CD14-positive monocyte (primary cell): ENCODE data around the gene CCDC88C. TPM values are rescaled to one million over a fixed set of nuclear protein-coding genes. Genes with fewer than 3 reads are reported as not detected.

Experiments used
- DNase-seq, 3 donors: peaks; one replicate each; pipeline ENCODE4 v3.0.0-alpha.2; 2011 to 2022
- H2AFZ ChIP-seq: 2 replicates; pipeline ENCODE4 v1.6.0; 2012; ENCODE audit warnings: mild to moderate bottlenecking, low read depth, low read length, inconsistent platforms; ENCODE audit not compliant: insufficient read depth, poor library complexity, severe bottlenecking
- H3K27ac ChIP-seq, 2 donors: 1 replicate in 1 of 2; 2 replicates in 1 of 2; pipeline ENCODE4 v1.5.1; 2012 to 2013; ENCODE audit warnings: low read length in 2 of 2, control low read depth in 1 of 2, inconsistent platforms in 1 of 2, low read depth in 1 of 2, mild to moderate bottlenecking in 1 of 2
- H3K27me3 ChIP-seq, 2 donors: one replicate each; pipeline versions ENCODE4 v1.6.0 to v1.6.1; 2011 to 2013; ENCODE audit warnings: low read length in 2 of 2; ENCODE audit not compliant: control insufficient read depth in 2 of 2, insufficient read depth in 2 of 2
- H3K36me3 ChIP-seq, 2 donors: replicated peaks in 1 of 2; 1 replicate in 1 of 2; 2 replicates in 1 of 2; pipeline versions ENCODE4 v1.5.1 to v1.6.1; 2012 to 2013; ENCODE audit warnings: low read length in 2 of 2, control low read depth in 1 of 2, inconsistent platforms in 1 of 2, mild to moderate bottlenecking in 1 of 2; ENCODE audit not compliant: insufficient read depth in 2 of 2, control insufficient read depth in 1 of 2
- H3K4me1 ChIP-seq, 2 donors: 1 replicate in 1 of 2; 2 replicates in 1 of 2; pipeline versions ENCODE4 v1.5.1 to v1.6.1; 2012 to 2013; ENCODE audit warnings: low read length in 2 of 2, control low read depth in 1 of 2, inconsistent platforms in 1 of 2, mild to moderate bottlenecking in 1 of 2, moderate library complexity in 1 of 2; ENCODE audit not compliant: insufficient read depth in 2 of 2, control insufficient read depth in 1 of 2
- H3K4me2 ChIP-seq: replicated peaks from 2 replicates; pipeline ENCODE3; 2012; ENCODE audit warnings: low read length, moderate library complexity, mild to moderate bottlenecking; ENCODE audit not compliant: poor library complexity, severe bottlenecking; ENCODE audit errors: extremely low read depth
- H3K4me3 ChIP-seq, 3 experiments: fragments of 200-600 bp in 1 of 3; sonication (generic) in 1 of 3; replicated peaks in 1 of 3; 1 replicate in 2 of 3; 2 replicates in 1 of 3; pipeline ENCODE4 v1.5.1; 2011 to 2013; ENCODE audit warnings: low read length in 3 of 3, mild to moderate bottlenecking in 3 of 3, control low read depth in 2 of 3, low read depth in 2 of 3, inconsistent platforms in 1 of 3, moderate library complexity in 1 of 3
- H3K79me2 ChIP-seq: 2 replicates; pipeline ENCODE4 v1.6.0; 2012; ENCODE audit warnings: mild to moderate bottlenecking, control low read depth, inconsistent platforms, low read length, moderate library complexity; ENCODE audit not compliant: insufficient read depth
- H3K9ac ChIP-seq: 2 replicates; pipeline ENCODE4 v1.6.0; 2017; ENCODE audit warnings: low read length, mild to moderate bottlenecking; ENCODE audit not compliant: insufficient read depth, poor library complexity, severe bottlenecking
- H3K9me3 ChIP-seq, 2 donors: replicated peaks in 1 of 2; 1 replicate in 1 of 2; 2 replicates in 1 of 2; pipeline versions ENCODE4 v1.5.1 to v1.6.1; 2012 to 2013; ENCODE audit warnings: low read length in 2 of 2, control low read depth in 1 of 2; ENCODE audit not compliant: control insufficient read depth in 1 of 2, insufficient read depth in 1 of 2
- H4K20me1 ChIP-seq: 2 replicates; pipeline ENCODE4 v1.6.0; 2012; ENCODE audit warnings: mild to moderate bottlenecking, low read length, control low read depth, moderate library complexity; ENCODE audit not compliant: insufficient read depth
- H3K27ac Mint-ChIP-seq, 7 donors: one replicate each; pipeline ENCODE4 v1.8.0; 2020; ENCODE audit warnings: mild to moderate bottlenecking in 7 of 7, mixed read lengths in 7 of 7, moderate library complexity in 6 of 7, inconsistent platforms in 2 of 7
- H3K27me3 Mint-ChIP-seq, 3 donors: one replicate each; pipeline ENCODE4 v1.8.0; 2021 to 2022; ENCODE audit warnings: low read depth in 3 of 3, mild to moderate bottlenecking in 3 of 3, mixed read lengths in 3 of 3, moderate library complexity in 3 of 3, inconsistent platforms in 1 of 3
- H3K36me3 Mint-ChIP-seq, 2 donors: one replicate each; pipeline ENCODE4 v1.8.0; 2020; ENCODE audit warnings: mixed read lengths in 2 of 2, inconsistent platforms in 1 of 2, mild to moderate bottlenecking in 1 of 2
- H3K4me1 Mint-ChIP-seq: one replicate; pipeline ENCODE4 v1.8.0; 2020; ENCODE audit warnings: mild to moderate bottlenecking, mixed read lengths
- H3K4me3 Mint-ChIP-seq, 2 donors: one replicate each; pipeline ENCODE4 v1.8.0; 2020; ENCODE audit warnings: mild to moderate bottlenecking in 2 of 2, mixed read lengths in 2 of 2, moderate library complexity in 1 of 2
- H3K9me3 Mint-ChIP-seq, 7 donors: one replicate each; pipeline ENCODE4 v1.8.0; 2020 to 2022; ENCODE audit warnings: mixed read lengths in 7 of 7, mild to moderate bottlenecking in 6 of 7, moderate library complexity in 6 of 7, inconsistent platforms in 2 of 7
- CTCF ChIP-seq: fragments of 200-600 bp; IDR thresholded peaks from one replicate; pipeline ENCODE4 v1.8.0; 2022; ENCODE audit warnings: antibody characterized with exemption, mild to moderate bottlenecking
- WGBS: methylation state at CpG from one replicate; pipeline ENCODE4 v1.1.5; 2013; ENCODE audit warnings: missing lambda C conversion rate; ENCODE audit not compliant: insufficient coverage; 5-methylcytosine and 5-hydroxymethylcytosine counted together
- intact Hi-C, 2 donors: fragments of 100-400 bp; cut with micrococcal nuclease; formaldehyde crosslinking; loops; one replicate each; pipeline versions ENCODE4 v1.15.0 to v1.15.1; 2023
- polyA plus RNA-seq, 3 donors: library from polyadenylated mRNA; depleted of rRNA in 1 of 3; unstranded in 2 of 3; stranded (reverse) in 1 of 3; fragments of 300-500 nt in 2 of 3; fragments of >200 nt in 1 of 3; fragmentation: Illumina TruSeq in 2 of 3; gene quantifications; 1 replicate in 2 of 3; 2 replicates in 1 of 3; pipeline ENCODE4 v1.2.3, GENCODE V29; 2012 to 2021

The CCDC88C gene
- polyA plus RNA-seq, 3 donors, result 11.6 to 69.7 (median 12.3) TPM

GRCh38 chr14:91265404-91265803, 152.2 kb downstream of the CCDC88C start:
- WGBS, result 100% methylated on average over 3 of the region's 7 CpGs
- no peak for TF ChIP-seq CTCF
- Histone ChIP-seq H3K36me3 (peaks cover 10 to 15% of the 10 kb centered on the region in 2 donors), H3K4me2 (no peak overlapping the region), H3K4me3 (no peak overlapping the region), H2AFZ (no peak overlapping the region), H3K4me1 (peaks cover 8 to 16% of the 10 kb centered on the region in 2 donors), H3K9ac (no peak overlapping the region), H3K27me3 (peaks cover 27 to 37% of the 10 kb centered on the region in 2 donors), H3K79me2 (no peaks in the 10 kb centered on the region), H4K20me1 (peaks cover 24% of the 10 kb centered on the region), H3K27ac (no peak overlapping the region), H3K9me3 (peaks cover 0 to 3% of the 10 kb centered on the region in 2 donors)
- Mint-ChIP-seq H3K4me3 (peak overlapping the region in 1 of 2 donors; percentile 81), H3K27ac (peak overlapping the region in 1 of 7 donors; percentile 34), H3K36me3 (peaks cover 27 to 33% of the 10 kb centered on the region in 2 donors), H3K27me3 (peaks cover 31 to 40% (median 35%) of the 10 kb centered on the region in 3 donors), H3K4me1 (peaks cover 15% of the 10 kb centered on the region), H3K9me3 (peaks cover 2 to 7% (median 4%) of the 10 kb centered on the region in 7 donors)
- DNase-seq, result no peak
- intact Hi-C loops, result no loop called here

DNA sequence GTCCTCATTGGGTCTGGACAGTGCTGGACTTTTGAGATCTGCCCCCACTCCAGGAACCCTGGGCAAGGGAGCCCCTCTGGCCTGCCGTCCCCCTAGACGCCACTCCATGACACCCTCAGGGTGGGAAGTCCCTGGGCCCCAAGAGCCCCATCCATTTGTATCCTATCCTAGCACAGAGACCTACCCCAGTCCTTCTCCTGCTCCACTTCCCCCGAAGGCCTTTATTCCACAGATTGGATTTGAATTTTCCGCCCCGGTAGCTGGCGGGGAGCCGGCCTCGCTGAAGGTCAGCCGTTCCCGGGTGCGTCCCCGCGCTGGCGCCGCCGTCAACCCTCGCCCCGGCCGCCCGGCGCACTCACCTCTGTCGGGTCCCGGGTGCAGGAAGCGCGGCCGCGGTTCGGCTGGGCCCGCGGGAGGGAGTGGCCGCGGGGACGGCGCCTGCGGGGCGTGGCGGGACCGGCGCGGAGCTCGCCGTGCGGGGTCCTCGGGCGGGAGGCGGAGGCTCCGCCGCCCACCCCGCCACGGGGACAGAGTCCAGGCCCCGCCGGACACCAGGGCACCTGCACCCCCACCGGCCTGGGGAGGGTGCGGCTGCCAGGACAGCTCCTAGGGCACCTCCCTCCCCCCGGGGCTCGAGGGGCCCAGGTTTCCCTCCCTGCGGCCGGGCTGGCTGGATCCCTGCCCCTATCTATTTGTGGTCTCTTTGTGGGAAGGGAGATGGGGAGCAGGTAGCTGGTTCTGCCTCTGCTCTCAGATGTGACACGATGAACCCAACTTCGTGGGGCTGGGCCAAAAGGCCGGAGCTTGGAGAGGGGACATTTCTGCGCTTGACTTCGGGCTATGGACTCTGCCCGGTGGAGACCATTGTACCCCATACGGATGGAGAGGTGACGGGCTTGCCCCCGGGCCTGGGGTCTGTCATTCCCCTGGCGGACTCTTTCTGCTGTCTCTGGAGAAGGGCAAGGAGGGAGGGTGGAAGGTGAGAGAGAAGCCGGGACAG, 153.2 kb downstream of the CCDC88C start:
- H3K36me3 ChIP-seq, result peaks cover 2 to 5% of the 10 kb centered on the region in 2 donors
- no peak overlapping the region for H3K27ac ChIP-seq
- H3K27me3 ChIP-seq, result peaks cover 27 to 37% of the 10 kb centered on the region in 2 donors
- H3K79me2 ChIP-seq, result no peaks in the 10 kb centered on the region
- Mint-ChIP-seq H3K9me3 (peaks cover 2 to 7% (median 4%) of the 10 kb centered on the region in 7 donors), H3K36me3 (peaks cover 18 to 23% of the 10 kb centered on the region in 2 donors), H3K27me3 (peaks cover 31 to 40% (median 37%) of the 10 kb centered on the region in 3 donors), H3K4me1 (peaks cover 15% of the 10 kb centered on the region), H3K27ac (no peak overlapping the region), H3K4me3 (peak overlapping the region; percentile 64 to 86)
- peak in 1 of 3 donors; percentile 13 for DNase-seq
- peaks cover 17% of the 10 kb centered on the region for H4K20me1 ChIP-seq
- peaks cover 8 to 16% of the 10 kb centered on the region in 2 donors for H3K4me1 ChIP-seq
- H3K9me3 ChIP-seq, result peaks cover 0 to 3% of the 10 kb centered on the region in 2 donors
- H2AFZ ChIP-seq, result no peak overlapping the region
- H3K4me2 ChIP-seq, result peak overlapping the region; percentile 59
- TF ChIP-seq CTCF, result no peak
- intact Hi-C loops, result no loop called here
- peak overlapping the region in 1 of 3 experiments; percentile 43 for H3K4me3 ChIP-seq
- 8% methylated on average over 53 of the region's 69 CpGs for WGBS
- H3K9ac ChIP-seq, result peak overlapping the region; percentile 29
